GM23338 (cell line): Measurements from ENCODE around the gene MPC2. TPM values are rescaled to one million over a fixed set of nuclear protein-coding genes. Genes with fewer than 3 reads are reported as not detected.

Experiments
- ATAC-seq: fragments of 200-7000 bp; cut with Tn5 transposase; 3 replicates; pipeline ENCODE4 v1.9.1; 2020
- DNase-seq: peaks from one replicate; pipeline ENCODE4 v3.0.0-alpha.2; 2015; ENCODE audit warnings: low spot score
- H2AFZ ChIP-seq: fragments of 200-600 bp; sonication (generic); 2 replicates; pipeline ENCODE4 v1.8.0; 2016; ENCODE audit warnings: antibody characterized with exemption, mild to moderate bottlenecking, moderate library complexity
- H3F3A ChIP-seq: fragments of 200-600 bp; sonication (generic); replicated peaks from 2 replicates; pipeline ENCODE4 v1.8.0; 2017; ENCODE audit warnings: antibody characterized with exemption, mixed run types, low read depth
- H3K27ac ChIP-seq: fragments of 200-600 bp; sonication (generic); 2 replicates; pipeline ENCODE4 v1.6.1; 2016; ENCODE audit warnings: low read depth
- H3K27me3 ChIP-seq: fragments of 200-600 bp; sonication (generic); 2 replicates; pipeline ENCODE4 v1.8.0; 2016; ENCODE audit warnings: mild to moderate bottlenecking, mixed run types, moderate library complexity; ENCODE audit not compliant: insufficient read depth
- H3K36me3 ChIP-seq: fragments of 200-600 bp; sonication (generic); 2 replicates; pipeline ENCODE4 v1.8.0; 2016; ENCODE audit warnings: mild to moderate bottlenecking; ENCODE audit not compliant: insufficient read depth
- H3K4me1 ChIP-seq: fragments of 200-600 bp; sonication (generic); 2 replicates; pipeline ENCODE4 v1.8.0; 2016; ENCODE audit warnings: mild to moderate bottlenecking, moderate library complexity; ENCODE audit not compliant: insufficient read depth
- H3K4me2 ChIP-seq: fragments of 200-600 bp; sonication (generic); 2 replicates; pipeline ENCODE4 v1.7.1; 2017; ENCODE audit warnings: mixed run types
- H3K4me3 ChIP-seq: fragments of 200-600 bp; sonication (generic); 2 replicates; pipeline ENCODE4 v1.6.1; 2016; ENCODE audit warnings: mixed run types
- H3K79me2 ChIP-seq: fragments of 200-600 bp; sonication (generic); replicated peaks from 2 replicates; pipeline ENCODE4 v1.8.0; 2017; ENCODE audit warnings: mild to moderate bottlenecking; ENCODE audit not compliant: insufficient read depth
- H3K9me2 ChIP-seq: fragments of 200-600 bp; sonication (generic); 2 replicates; pipeline ENCODE4 v1.8.0; 2017; ENCODE audit not compliant: insufficient read depth
- H4K20me1 ChIP-seq: fragments of 200-600 bp; sonication (generic); replicated peaks from 2 replicates; pipeline ENCODE4 v1.8.0; 2017; ENCODE audit warnings: mild to moderate bottlenecking; ENCODE audit not compliant: insufficient read depth
- H3K27ac Mint-ChIP-seq: 2 replicates; pipeline ENCODE4 v1.8.0; 2020; ENCODE audit warnings: inconsistent platforms, mild to moderate bottlenecking, moderate library complexity, mixed read lengths
- H3K27me3 Mint-ChIP-seq: 3 replicates; pipeline ENCODE4 v1.8.0; 2022; ENCODE audit warnings: low read depth, mild to moderate bottlenecking, moderate library complexity, mixed read lengths, inconsistent platforms; ENCODE audit not compliant: insufficient read depth, poor library complexity
- H3K36me3 Mint-ChIP-seq: 3 replicates; pipeline ENCODE4 v1.8.0; 2021; ENCODE audit warnings: low read depth, mild to moderate bottlenecking, inconsistent platforms, moderate library complexity, mixed read lengths
- H3K4me1 Mint-ChIP-seq: 3 replicates; pipeline ENCODE4 v1.8.0; 2020; ENCODE audit warnings: mild to moderate bottlenecking, inconsistent platforms, mixed read lengths
- H3K4me3 Mint-ChIP-seq: 3 replicates; pipeline ENCODE4 v1.8.0; 2021; ENCODE audit warnings: moderate library complexity, mild to moderate bottlenecking, inconsistent platforms, mixed read lengths
- H3K9me3 Mint-ChIP-seq: 3 replicates; pipeline ENCODE4 v1.8.0; 2020; ENCODE audit warnings: moderate library complexity, mild to moderate bottlenecking, inconsistent platforms, mixed read lengths
- CREB1 ChIP-seq: fragments of 250-450 bp; sonication (Bioruptor Pico); IDR thresholded peaks from 2 replicates; pipeline ENCODE4 v1.5.0; 2020; ENCODE audit warnings: low read depth, mild to moderate bottlenecking, moderate library complexity
- EZH2 ChIP-seq: fragments of 200-600 bp; sonication (generic); IDR thresholded peaks from one replicate; pipeline ENCODE4 v1.8.0; 2017; ENCODE audit warnings: antibody characterized with exemption, mild to moderate bottlenecking, low read depth; ENCODE audit not compliant: unreplicated experiment
- EZH2phosphoT487 ChIP-seq: fragments of 200-600 bp; sonication (generic); IDR thresholded peaks from one replicate; pipeline ENCODE4 v1.8.1; 2018; ENCODE audit warnings: antibody characterized with exemption; ENCODE audit not compliant: unreplicated experiment
- JUNB ChIP-seq: IDR thresholded peaks from one replicate; pipeline ENCODE4 v1.6.1; 2016; ENCODE audit warnings: antibody characterized with exemption; ENCODE audit not compliant: unreplicated experiment
- NANOG ChIP-seq: IDR thresholded peaks from 2 replicates; pipeline ENCODE4 v1.6.1; 2016; ENCODE audit warnings: antibody characterized with exemption, borderline replicate concordance
- POLR2AphosphoS5 ChIP-seq: IDR thresholded peaks from 2 replicates; pipeline ENCODE4 v1.6.1; 2016; ENCODE audit warnings: antibody characterized with exemption, low read depth
- STAT1 ChIP-seq: IDR thresholded peaks from one replicate; pipeline ENCODE4 v1.6.1; 2016; ENCODE audit warnings: antibody characterized with exemption; ENCODE audit not compliant: unreplicated experiment
- ZNF114 ChIP-seq: fragments of 250-450 bp; sonication (Bioruptor Pico); IDR thresholded peaks from 2 replicates; pipeline ENCODE4 v1.5.0; 2020; ENCODE audit warnings: mild to moderate bottlenecking, moderate library complexity
- ZNF331 ChIP-seq: fragments of 250-450 bp; sonication (Bioruptor Pico); IDR thresholded peaks from 2 replicates; pipeline ENCODE4 v1.5.0; 2020; ENCODE audit warnings: low read depth, mild to moderate bottlenecking, moderate library complexity
- polyA plus RNA-seq: library from polyadenylated mRNA; unstranded; fragments of >200 nt; fragmentation: Nextera tagmentation; extraction: Ambion mirVana; gene quantifications from 2 replicates; pipeline ENCODE4 v1.2.1, GENCODE V29; 2016
- total RNA-seq: library from RNA; depleted of rRNA; stranded (reverse); fragments of >200 nt; shearing (Covaris generic); gene quantifications from 2 replicates; pipeline ENCODE4 v1.2.3, GENCODE V29; 2014
- TF ChIP-seq, protein P1 (sequence below): IDR thresholded peaks from 2 replicates; pipeline ENCODE4 v1.6.1; 2016; ENCODE audit warnings: antibody characterized with exemption
- TF ChIP-seq, protein P2 (sequence below): IDR thresholded peaks from one replicate; pipeline ENCODE4 v1.6.1; 2018; ENCODE audit warnings: antibody characterized with exemption; ENCODE audit not compliant: unreplicated experiment
- TF ChIP-seq, protein P3 (sequence below): fragments of 250-450 bp; sonication (Bioruptor Pico); IDR thresholded peaks from 2 replicates; pipeline ENCODE4 v1.5.0; 2020; ENCODE audit warnings: mild to moderate bottlenecking, moderate library complexity
- TF ChIP-seq, protein P4 (sequence below), 2 experiments: fragments of 200-600 bp in 1 of 2; sonication (generic) in 1 of 2; conservative IDR thresholded peaks; 2 replicates each; pipeline versions ENCODE4 v1.5.1 to v1.6.1; 2016 to 2017; ENCODE audit warnings: antibody characterized with exemption in 2 of 2, low read depth in 2 of 2, mild to moderate bottlenecking in 2 of 2, moderate library complexity in 1 of 2

Gene MPC2
- total and polyA plus RNA-seq, 2 experiments from 2014 or later = 21.6 to 76.9 TPM

DNA sequence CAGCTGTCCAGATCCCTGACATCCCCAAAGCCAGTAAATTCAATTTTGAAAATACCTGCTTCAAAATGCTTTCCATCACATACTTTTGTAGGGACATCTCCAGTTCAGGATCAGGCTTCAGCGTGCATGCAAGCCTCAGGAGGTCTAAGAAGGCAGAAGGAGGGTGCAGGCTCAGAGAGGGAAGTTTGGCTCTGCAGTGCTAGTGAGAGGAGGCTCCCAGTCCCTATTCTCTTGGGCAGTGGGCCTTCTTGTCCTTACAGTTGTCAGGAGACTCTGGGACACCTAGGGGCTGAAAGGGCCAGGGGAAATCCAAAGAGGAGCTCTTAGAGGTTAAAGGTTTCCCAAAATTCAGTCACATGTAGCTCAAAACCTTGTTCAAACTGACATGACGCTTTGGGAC lies 43.1 kb downstream of the MPC2 start:
- H3K36me3 ChIP-seq = no peaks in the 10 kb centered on the region
- peak overlapping the region; percentile 69; the same call in 1 of the 2 replicates for H2AFZ ChIP-seq
- H3K4me1 ChIP-seq = no peaks in the 10 kb centered on the region
- DNase-seq = no peak
- no peak overlapping the region for H3K27ac ChIP-seq
- no peak overlapping the region for H3K4me3 ChIP-seq
- H3K4me2 ChIP-seq = no peak overlapping the region
- TF ChIP-seq STAT1 (no peak), EZH2 (no peak), POLR2AphosphoS5 (no peak), CREB1 (CRISPR knock-in tag) (no peak), ZNF114 (CRISPR knock-in tag) (no peak), ZNF331 (CRISPR knock-in tag) (no peak), JUNB (no peak), NANOG (no peak), EZH2phosphoT487 (no peak)
- TF ChIP-seq, protein P1, sequence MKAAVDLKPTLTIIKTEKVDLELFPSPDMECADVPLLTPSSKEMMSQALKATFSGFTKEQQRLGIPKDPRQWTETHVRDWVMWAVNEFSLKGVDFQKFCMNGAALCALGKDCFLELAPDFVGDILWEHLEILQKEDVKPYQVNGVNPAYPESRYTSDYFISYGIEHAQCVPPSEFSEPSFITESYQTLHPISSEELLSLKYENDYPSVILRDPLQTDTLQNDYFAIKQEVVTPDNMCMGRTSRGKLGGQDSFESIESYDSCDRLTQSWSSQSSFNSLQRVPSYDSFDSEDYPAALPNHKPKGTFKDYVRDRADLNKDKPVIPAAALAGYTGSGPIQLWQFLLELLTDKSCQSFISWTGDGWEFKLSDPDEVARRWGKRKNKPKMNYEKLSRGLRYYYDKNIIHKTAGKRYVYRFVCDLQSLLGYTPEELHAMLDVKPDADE = no peak
- TF ChIP-seq, protein P2, sequence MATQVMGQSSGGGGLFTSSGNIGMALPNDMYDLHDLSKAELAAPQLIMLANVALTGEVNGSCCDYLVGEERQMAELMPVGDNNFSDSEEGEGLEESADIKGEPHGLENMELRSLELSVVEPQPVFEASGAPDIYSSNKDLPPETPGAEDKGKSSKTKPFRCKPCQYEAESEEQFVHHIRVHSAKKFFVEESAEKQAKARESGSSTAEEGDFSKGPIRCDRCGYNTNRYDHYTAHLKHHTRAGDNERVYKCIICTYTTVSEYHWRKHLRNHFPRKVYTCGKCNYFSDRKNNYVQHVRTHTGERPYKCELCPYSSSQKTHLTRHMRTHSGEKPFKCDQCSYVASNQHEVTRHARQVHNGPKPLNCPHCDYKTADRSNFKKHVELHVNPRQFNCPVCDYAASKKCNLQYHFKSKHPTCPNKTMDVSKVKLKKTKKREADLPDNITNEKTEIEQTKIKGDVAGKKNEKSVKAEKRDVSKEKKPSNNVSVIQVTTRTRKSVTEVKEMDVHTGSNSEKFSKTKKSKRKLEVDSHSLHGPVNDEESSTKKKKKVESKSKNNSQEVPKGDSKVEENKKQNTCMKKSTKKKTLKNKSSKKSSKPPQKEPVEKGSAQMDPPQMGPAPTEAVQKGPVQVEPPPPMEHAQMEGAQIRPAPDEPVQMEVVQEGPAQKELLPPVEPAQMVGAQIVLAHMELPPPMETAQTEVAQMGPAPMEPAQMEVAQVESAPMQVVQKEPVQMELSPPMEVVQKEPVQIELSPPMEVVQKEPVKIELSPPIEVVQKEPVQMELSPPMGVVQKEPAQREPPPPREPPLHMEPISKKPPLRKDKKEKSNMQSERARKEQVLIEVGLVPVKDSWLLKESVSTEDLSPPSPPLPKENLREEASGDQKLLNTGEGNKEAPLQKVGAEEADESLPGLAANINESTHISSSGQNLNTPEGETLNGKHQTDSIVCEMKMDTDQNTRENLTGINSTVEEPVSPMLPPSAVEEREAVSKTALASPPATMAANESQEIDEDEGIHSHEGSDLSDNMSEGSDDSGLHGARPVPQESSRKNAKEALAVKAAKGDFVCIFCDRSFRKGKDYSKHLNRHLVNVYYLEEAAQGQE = no peak
- TF ChIP-seq, protein P3, sequence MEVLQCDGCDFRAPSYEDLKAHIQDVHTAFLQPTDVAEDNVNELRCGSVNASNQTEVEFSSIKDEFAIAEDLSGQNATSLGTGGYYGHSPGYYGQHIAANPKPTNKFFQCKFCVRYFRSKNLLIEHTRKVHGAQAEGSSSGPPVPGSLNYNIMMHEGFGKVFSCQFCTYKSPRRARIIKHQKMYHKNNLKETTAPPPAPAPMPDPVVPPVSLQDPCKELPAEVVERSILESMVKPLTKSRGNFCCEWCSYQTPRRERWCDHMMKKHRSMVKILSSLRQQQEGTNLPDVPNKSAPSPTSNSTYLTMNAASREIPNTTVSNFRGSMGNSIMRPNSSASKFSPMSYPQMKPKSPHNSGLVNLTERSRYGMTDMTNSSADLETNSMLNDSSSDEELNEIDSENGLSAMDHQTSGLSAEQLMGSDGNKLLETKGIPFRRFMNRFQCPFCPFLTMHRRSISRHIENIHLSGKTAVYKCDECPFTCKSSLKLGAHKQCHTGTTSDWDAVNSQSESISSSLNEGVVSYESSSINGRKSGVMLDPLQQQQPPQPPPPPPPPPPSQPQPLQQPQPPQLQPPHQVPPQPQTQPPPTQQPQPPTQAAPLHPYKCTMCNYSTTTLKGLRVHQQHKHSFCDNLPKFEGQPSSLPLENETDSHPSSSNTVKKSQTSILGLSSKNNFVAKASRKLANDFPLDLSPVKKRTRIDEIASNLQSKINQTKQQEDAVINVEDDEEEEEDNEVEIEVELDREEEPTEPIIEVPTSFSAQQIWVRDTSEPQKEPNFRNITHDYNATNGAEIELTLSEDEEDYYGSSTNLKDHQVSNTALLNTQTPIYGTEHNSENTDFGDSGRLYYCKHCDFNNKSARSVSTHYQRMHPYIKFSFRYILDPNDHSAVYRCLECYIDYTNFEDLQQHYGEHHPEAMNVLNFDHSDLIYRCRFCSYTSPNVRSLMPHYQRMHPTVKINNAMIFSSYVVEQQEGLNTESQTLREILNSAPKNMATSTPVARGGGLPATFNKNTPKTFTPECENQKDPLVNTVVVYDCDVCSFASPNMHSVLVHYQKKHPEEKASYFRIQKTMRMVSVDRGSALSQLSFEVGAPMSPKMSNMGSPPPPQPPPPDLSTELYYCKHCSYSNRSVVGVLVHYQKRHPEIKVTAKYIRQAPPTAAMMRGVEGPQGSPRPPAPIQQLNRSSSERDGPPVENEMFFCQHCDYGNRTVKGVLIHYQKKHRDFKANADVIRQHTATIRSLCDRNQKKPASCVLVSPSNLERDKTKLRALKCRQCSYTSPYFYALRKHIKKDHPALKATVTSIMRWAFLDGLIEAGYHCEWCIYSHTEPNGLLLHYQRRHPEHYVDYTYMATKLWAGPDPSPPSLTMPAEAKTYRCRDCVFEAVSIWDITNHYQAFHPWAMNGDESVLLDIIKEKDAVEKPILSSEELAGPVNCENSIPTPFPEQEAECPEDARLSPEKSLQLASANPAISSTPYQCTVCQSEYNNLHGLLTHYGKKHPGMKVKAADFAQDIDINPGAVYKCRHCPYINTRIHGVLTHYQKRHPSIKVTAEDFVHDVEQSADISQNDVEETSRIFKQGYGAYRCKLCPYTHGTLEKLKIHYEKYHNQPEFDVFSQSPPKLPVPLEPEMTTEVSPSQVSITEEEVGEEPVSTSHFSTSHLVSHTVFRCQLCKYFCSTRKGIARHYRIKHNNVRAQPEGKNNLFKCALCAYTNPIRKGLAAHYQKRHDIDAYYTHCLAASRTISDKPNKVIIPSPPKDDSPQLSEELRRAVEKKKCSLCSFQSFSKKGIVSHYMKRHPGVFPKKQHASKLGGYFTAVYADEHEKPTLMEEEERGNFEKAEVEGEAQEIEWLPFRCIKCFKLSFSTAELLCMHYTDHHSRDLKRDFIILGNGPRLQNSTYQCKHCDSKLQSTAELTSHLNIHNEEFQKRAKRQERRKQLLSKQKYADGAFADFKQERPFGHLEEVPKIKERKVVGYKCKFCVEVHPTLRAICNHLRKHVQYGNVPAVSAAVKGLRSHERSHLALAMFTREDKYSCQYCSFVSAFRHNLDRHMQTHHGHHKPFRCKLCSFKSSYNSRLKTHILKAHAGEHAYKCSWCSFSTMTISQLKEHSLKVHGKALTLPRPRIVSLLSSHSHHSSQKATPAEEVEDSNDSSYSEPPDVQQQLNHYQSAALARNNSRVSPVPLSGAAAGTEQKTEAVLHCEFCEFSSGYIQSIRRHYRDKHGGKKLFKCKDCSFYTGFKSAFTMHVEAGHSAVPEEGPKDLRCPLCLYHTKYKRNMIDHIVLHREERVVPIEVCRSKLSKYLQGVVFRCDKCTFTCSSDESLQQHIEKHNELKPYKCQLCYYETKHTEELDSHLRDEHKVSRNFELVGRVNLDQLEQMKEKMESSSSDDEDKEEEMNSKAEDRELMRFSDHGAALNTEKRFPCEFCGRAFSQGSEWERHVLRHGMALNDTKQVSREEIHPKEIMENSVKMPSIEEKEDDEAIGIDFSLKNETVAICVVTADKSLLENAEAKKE (CRISPR knock-in tag) = no peak
- TF ChIP-seq, protein P4, sequence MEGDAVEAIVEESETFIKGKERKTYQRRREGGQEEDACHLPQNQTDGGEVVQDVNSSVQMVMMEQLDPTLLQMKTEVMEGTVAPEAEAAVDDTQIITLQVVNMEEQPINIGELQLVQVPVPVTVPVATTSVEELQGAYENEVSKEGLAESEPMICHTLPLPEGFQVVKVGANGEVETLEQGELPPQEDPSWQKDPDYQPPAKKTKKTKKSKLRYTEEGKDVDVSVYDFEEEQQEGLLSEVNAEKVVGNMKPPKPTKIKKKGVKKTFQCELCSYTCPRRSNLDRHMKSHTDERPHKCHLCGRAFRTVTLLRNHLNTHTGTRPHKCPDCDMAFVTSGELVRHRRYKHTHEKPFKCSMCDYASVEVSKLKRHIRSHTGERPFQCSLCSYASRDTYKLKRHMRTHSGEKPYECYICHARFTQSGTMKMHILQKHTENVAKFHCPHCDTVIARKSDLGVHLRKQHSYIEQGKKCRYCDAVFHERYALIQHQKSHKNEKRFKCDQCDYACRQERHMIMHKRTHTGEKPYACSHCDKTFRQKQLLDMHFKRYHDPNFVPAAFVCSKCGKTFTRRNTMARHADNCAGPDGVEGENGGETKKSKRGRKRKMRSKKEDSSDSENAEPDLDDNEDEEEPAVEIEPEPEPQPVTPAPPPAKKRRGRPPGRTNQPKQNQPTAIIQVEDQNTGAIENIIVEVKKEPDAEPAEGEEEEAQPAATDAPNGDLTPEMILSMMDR (conservative IDR thresholded peaks at IDR 0.05; ENCODE audit: low read depth in 2 of 2) = no peak
- H3K27me3 ChIP-seq = no peaks in the 10 kb centered on the region
- H3K79me2 ChIP-seq = no peaks in the 10 kb centered on the region
- no peaks in the 10 kb centered on the region for H3K36me3 Mint-ChIP-seq
- H3K9me3 Mint-ChIP-seq = no peaks in the 10 kb centered on the region
- H3K4me1 Mint-ChIP-seq = no peaks in the 10 kb centered on the region; the same call in 2 of the 3 replicates
- H3K27ac Mint-ChIP-seq = no peak overlapping the region
- H3K9me2 ChIP-seq = no peaks in the 10 kb centered on the region
- no peaks in the 10 kb centered on the region for H4K20me1 ChIP-seq
- H3K4me3 Mint-ChIP-seq = no peak overlapping the region
- peak; percentile 55 for ATAC-seq
- no peaks in the 10 kb centered on the region for H3F3A ChIP-seq
- H3K27me3 Mint-ChIP-seq = no peaks in the 10 kb centered on the region
